Coronary artery (tissue), 2 donors: Measurements from ENCODE around the gene CES4A.
"Not testable (repeated sequence)": the region's sequence is repeated elsewhere in the genome, so short reads cannot be mapped to it uniquely, and the experiment has no call there.

Experiments
- DNase-seq: peaks from one replicate; pipeline ENCODE4 v3.0.0-alpha.2; 2017; ENCODE audit warnings: low spot score
- H3K27ac ChIP-seq, 2 donors: fragments of 200-600 bp; sonication (generic); one replicate each; pipeline ENCODE4 v1.5.1; 2016 to 2019
- H3K4me3 ChIP-seq: fragments of 200-600 bp; sonication (generic); 2 replicates; pipeline ENCODE4 v1.5.1; 2016; ENCODE audit warnings: mild to moderate bottlenecking, moderate library complexity
- CTCF ChIP-seq: fragments of 200-600 bp; sonication (generic); IDR thresholded peaks from one replicate; pipeline ENCODE4 v1.5.1; 2019; ENCODE audit warnings: antibody characterized with exemption

The CES4A gene

GRCh38 chr16:67040166-67040565 is 51.8 kb downstream of the CES4A start:
- no peak for DNase-seq
- no peak overlapping the region for H3K27ac ChIP-seq
- H3K4me3 ChIP-seq = no peak overlapping the region
- TF ChIP-seq CTCF = no peak

GRCh38 chr16:67040906-67041305 is 52.5 kb downstream of the CES4A start:
- Histone ChIP-seq H3K4me3 (no peak overlapping the region), H3K27ac (no peak overlapping the region)
- TF ChIP-seq CTCF = no peak
- DNase-seq = no peak

- not testable (repeated sequence) for H3K4me3 ChIP-seq, DNase-seq, H3K27ac ChIP-seq
Measured at GRCh38 chr16:67041520-67041919, 53.1 kb downstream of the CES4A start.

- DNase-seq = no peak
- Histone ChIP-seq H3K4me3 (no peak overlapping the region), H3K27ac (no peak overlapping the region)
- TF ChIP-seq CTCF = no peak
Measured at GRCh38 chr16:67043420-67043819, 55.0 kb downstream of the CES4A start.

- no peak for TF ChIP-seq CTCF
- DNase-seq = no peak
- no peak overlapping the region for H3K4me3 ChIP-seq
- H3K27ac ChIP-seq = no peak overlapping the region
Measured at GRCh38 chr16:67050796-67051195, 62.4 kb downstream of the CES4A start.

GRCh38 chr16:67052399-67052798 is 64.0 kb downstream of the CES4A start:
- TF ChIP-seq CTCF = no peak
- H3K27ac ChIP-seq = no peak overlapping the region
- H3K4me3 ChIP-seq = no peak overlapping the region
- DNase-seq = no peak

- DNase-seq = no peak
- H3K27ac ChIP-seq = no peak overlapping the region
- TF ChIP-seq CTCF = no peak
- H3K4me3 ChIP-seq = no peak overlapping the region
Measured at GRCh38 chr16:67053767-67054334, 65.5 kb downstream of the CES4A start.

- TF ChIP-seq CTCF = no peak
- DNase-seq = no peak
- Histone ChIP-seq H3K27ac (no peak overlapping the region), H3K4me3 (no peak overlapping the region)
Measured at GRCh38 chr16:67054901-67055300, 66.5 kb downstream of the CES4A start.
